ENCODE data around the gene TPCN1.

TPCN1 gene

GRCh38 chr12:113221181-113221996, at the start of gene TPCN1:
TSS of gene TPCN1 (plus strand) at chr12:113221464. CDS start at chr12:113226853, 5,389 bp downstream.
- DNase-seq: peak; percentile 98

- DNase-seq: no peak
Measured at GRCh38 chr12:113171543-113171942, 49.7 kb upstream of the TPCN1 start.

GRCh38 chr12:113172185-113172584, 49.1 kb upstream of the TPCN1 start:
- no peak for DNase-seq

GRCh38 chr12:113173081-113173698, 48.1 kb upstream of the TPCN1 start:
- no peak for DNase-seq

GRCh38 chr12:113174461-113175384, 46.5 kb upstream of the TPCN1 start:
- peak; percentile 83 for DNase-seq

GRCh38 chr12:113179023-113179422, 42.2 kb upstream of the TPCN1 start:
- DNase-seq: no peak

- DNase-seq: no peak
Measured at GRCh38 chr12:113180333-113180732, 40.9 kb upstream of the TPCN1 start.

GRCh38 chr12:113181975-113182374, 39.3 kb upstream of the TPCN1 start:
- no peak for DNase-seq

GRCh38 chr12:113183030-113183589, 38.2 kb upstream of the TPCN1 start:
- DNase-seq: no peak

- no peak for DNase-seq
Measured at GRCh38 chr12:113184098-113184899, 37.0 kb upstream of the TPCN1 start.

- DNase-seq: peak; percentile 94
Measured at GRCh38 chr12:113184900-113185179, 36.4 kb upstream of the TPCN1 start.

- peak; percentile 93 for DNase-seq
Measured at GRCh38 chr12:113185180-113186032, 35.9 kb upstream of the TPCN1 start, which contains the start of the genes DDX54 and RITA1. TSS of gene DDX54 (minus strand) at chr12:113185478. CDS start at chr12:113185451, 27 bp downstream. TSS of gene RITA1 (plus strand) at chr12:113185721. CDS start at chr12:113186747, 1,026 bp downstream.

- no peak for DNase-seq
Measured at GRCh38 chr12:113186033-113186365, 35.3 kb upstream of the TPCN1 start.

GRCh38 chr12:113186666-113187325, 34.5 kb upstream of the TPCN1 start:
- DNase-seq: no peak

- no peak for DNase-seq
Measured at GRCh38 chr12:113189361-113189760, 31.9 kb upstream of the TPCN1 start.

- no peak for DNase-seq
Measured at GRCh38 chr12:113190761-113191160, 30.5 kb upstream of the TPCN1 start.

GRCh38 chr12:113191227-113191626, 30.0 kb upstream of the TPCN1 start:
- no peak for DNase-seq

GRCh38 chr12:113194971-113195391, 26.3 kb upstream of the TPCN1 start:
- DNase-seq: no peak

- DNase-seq: no peak
Measured at GRCh38 chr12:113195598-113195997, 25.7 kb upstream of the TPCN1 start.

- DNase-seq: no peak
Measured at GRCh38 chr12:113196582-113196981, 24.7 kb upstream of the TPCN1 start.

GRCh38 chr12:113196990-113197389, 24.3 kb upstream of the TPCN1 start:
- peak; percentile 72 for DNase-seq
